GM21390 (cell line): ENCODE data around the gene SRGAP1.

ENCODE experiments used
- ATAC-seq: cut with Tn5 transposase; IDR thresholded peaks from one replicate; pipeline ENCODE4 v1.9.1; 2021; ENCODE audit not compliant: unreplicated experiment

Gene SRGAP1

DNA sequence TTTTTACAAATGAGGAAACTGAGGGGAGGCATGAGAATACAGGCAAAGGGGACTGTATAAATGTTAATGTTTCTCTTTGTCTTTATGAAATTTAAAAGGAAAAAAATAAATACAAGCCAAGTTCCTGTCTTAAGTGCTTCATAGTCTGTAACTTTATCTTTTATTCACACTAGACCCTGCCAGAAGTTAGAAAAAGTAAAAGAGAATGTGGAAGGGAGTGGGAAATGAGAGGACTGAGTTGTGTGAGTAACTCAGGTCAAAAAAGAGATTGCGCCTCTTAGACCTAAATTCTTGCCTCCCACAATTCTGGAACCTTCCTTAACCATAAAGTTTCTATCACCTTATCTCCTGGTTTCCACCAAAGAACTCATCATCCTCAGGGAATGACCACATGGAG, 236.5 kb downstream of the SRGAP1 start:
- no peak for ATAC-seq

DNA sequence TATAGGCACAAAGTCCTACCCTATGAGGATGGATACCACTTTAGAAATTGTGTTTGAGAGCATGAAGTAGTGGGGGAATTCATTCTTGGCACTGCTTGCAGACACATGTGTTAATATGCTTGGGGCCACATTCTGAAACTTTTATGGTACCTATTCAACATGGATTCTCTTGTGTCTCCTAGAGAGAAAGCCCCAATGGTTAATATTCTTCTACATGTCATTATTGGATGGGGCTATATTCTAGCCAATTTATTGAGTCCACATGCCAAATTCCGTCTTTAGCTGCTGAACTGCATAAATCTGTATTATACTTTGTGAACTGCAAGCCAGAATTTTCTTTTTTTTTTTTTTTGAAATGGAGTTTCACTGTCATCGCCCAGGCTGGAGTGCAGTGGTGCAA, 237.6 kb downstream of the SRGAP1 start:
- ATAC-seq: no peak

DNA sequence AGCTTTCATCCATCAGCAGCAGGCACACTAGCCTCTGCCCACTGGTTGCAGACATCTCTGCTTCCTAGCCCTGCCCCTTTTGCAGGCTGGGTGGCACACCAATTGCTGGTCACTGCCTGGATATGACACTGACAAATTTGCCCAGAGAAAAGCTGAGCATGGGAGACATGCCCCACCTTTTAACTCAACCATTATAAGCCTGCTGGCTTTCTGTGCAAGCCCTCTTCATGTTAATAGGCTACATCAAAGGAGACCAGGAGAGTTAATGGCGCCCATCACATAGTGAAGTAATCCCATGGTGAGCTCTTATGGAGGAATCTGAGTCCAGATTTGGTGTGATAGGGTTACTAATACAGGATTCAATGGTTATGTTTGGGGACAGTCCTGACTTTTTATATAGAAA, 238.4 kb downstream of the SRGAP1 start:
- ATAC-seq: no peak

DNA sequence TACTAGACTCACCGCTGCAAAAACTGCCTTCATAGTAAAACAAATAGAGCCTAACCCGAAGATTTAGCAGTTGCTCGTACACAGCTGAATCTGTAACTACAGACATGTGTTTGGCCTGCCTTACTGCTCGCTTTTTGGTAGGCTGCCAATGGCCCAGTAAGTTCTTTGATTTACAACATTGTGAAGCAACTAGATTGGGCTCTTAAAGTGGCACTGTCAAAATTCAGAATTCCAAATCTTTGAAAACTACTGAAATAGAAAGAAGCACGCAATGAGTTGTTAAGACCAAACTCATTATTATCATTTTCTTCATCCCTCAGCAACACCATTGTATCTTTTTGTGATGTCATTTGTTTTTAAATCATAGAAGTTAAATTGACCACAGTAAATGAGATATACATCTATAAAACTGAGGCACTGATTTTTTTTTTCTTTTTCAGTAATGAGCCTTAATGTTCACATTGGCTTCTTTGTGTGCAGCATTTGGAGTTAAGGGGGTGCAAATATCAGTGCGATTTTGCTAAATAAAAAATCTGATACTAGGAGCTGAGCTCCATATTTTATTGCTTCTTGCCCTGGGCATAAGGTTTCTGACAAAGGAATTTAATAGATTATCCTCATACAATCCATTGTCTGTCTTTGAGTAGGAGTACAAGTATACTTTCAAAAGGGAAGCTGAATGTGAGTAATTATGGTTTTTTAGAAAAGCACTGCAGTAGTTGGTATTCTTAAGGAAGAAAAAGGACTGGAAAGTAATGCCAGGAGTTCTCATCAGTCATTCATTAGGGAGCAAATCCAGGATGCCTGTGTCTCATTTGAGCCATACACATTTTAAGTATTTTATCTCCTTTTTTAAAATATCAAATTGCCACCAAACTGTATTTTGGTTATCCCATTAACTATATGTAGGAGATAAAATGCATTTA, 239.0 kb downstream of the SRGAP1 start:
- no peak for ATAC-seq

DNA sequence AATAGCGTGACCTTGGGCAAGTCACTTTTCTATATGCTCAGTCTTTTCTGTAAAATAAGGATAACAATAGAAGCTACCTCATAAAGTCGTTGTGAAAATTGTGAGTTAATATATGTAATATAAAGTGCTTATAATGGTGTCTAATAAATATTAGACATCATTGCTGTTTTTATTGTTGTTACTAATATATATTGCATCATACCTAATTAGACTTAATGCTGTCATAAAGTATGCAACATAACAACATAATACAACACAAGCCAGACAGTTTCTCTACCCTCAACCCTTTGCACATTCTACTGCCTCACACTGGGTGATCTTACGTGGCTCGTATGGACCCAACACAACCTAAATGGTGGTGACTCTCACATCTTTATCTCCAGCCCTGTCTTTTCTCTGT, 240.7 kb downstream of the SRGAP1 start:
- ATAC-seq: no peak

DNA sequence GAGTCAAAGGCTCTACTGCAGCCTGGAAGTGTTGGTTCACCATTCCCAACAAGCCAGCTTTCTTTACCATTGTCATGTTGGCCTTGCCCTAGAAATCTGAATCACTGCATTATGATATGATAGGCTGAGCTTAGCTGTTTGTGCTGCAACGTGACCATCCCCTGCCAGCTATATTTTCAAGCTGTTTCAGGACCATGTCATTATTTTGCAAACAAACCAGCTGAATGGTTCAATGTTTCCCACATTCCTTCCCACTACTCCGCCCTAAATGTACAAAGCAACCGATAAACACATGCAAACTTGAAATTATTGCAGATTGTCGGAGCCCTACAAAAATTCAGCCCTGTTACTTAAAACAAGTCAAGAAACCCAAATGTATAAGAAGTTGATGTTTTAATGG, 241.5 kb downstream of the SRGAP1 start:
- ATAC-seq: no peak

DNA sequence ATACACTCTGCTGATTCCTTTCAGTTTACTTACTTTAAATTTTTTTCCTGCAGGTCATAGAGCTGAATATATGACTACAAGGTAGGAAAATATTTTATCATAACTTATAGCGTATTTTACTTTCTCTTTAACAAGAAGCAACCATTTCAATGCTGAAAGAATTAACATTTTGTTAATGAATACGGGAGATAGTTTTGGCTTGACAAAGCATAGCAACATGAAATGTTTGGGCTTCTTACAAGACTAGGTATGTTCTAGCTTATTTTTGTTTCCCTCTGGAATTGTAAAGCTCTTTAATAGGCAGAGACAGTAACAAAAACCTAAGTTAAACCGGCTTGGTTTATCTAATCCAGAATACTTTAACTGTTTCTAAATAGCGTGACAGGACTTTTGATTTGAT, 242.4 kb downstream of the SRGAP1 start:
- no peak for ATAC-seq

DNA sequence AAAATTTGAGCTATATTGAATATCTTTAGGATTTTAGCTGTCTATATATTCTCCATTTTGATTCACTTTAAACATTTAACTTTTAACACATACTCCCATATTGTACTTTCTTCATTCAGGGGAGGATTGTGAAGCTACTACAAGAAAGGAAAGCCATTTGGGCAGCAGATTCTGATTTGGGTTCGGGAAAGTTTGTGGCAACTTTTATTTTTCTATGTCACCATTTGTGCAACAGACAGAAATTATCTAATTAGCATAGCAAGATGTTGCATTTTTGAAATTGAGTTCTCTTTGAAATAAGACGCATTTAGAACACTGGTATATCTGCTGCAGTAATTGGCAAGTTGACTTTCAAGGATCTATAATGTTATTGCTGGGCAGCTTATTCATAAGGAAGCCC, 243.3 kb downstream of the SRGAP1 start:
- ATAC-seq: no peak

DNA sequence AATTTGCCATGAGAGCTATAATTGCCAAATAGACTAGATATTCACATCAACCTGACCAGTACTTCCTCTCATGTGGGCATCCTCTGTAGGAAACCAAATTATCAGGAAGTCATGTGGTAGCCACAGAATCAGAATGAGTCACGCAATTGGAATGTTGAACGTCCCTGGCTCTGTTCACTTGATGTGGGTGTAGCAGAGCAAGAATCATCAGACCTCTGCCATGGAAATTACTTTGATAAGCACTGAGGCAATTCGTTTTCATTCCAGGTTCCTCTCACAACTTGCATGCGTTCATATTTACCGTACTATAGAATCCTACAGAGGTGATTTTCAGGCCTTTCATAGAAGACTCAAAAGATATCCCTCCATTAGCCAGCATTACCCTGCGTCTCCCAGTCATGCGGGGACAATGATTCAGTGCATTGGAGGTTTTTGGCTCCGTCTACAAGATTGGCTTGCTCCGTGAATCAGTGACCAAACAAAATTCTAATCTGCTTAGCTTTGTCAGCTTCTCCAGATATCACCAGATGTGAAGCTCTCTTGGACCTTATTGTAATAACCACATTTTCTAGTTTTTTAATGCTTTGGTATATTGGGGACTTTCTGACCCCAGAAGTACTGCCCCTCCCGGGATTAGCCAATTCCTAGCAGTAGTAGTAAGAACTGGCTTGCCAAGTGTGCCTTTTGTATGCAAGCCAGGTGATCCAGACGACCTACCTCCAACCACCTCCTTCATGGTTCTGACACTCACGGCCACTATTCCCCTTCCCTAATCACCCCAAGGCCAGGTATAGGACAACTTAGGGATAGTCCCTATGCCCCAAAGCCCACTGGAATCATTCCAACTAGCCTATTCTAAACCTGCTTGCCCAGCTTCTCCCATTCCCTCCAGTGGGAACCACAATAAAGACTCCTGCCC, 244.2 kb downstream of the SRGAP1 start:
- ATAC-seq: no peak

DNA sequence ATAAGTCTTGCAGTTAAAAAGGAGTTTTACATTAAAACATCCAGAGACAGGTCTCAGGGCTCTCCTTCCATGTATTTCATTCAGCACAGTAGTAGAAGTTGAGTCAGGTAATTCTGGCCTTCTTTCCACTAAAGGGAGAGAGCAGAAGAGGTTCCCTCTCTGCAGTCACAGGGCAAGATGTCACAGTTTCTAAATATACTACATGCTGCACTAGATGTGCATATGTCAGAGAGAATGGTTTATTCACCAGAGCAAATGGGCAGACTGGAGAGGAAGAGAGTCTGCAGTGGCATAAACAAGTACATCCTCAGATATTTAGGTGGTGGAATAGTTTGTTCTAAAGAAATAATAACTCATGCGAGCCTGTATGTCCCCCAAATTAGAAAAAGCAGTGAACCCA, 245.5 kb downstream of the SRGAP1 start:
- no peak for ATAC-seq

DNA sequence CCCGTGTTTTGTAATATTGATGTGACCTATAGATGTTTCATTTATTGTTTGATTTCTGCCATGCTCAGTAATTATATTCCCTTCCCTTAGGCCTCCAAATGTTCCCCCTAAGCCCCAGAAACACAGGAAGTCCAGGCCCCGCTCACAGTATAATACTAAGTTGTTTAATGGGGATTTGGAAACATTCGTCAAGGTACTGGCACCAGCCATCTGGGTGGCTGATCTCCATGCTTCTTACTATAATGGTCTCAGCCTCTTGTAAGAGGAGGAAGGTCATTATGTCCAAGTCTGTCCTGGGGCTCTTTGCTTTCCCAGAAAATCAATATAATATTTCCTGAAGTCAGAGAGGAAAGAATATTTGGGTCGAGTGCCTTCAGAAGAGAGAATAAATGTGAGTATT, 246.7 kb downstream of the SRGAP1 start:
- no peak for ATAC-seq

DNA sequence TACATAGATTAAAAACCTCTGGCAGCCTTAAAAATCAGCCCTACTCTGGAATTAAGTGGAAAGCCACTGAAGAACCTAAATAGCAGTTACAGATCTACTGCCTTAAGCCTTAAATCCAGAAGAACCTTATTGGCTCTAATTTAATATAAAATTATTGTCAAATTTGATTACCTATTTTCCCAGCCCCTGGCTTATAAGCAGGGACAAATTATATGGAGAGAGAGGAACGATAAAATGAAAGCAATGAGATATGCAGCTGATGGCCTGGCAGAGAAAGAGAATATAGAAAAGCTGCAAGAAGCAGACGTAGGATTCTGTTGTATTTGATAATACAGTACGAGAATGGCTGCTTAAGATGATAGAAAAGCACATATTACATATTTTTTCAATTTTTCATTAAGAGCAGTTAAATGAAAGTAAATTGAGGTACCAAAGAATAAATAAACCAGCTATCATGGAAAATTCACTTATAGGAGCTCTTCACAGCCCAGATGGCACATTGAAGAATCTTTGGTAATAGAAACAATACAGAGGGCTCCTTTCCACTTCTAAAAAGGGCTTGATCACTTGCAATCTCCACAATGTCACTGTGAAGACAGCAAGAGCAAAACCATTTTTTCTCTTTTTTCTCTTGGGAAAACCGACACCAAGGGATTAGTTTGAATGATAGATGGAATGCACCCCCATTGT, 248.2 kb downstream of the SRGAP1 start:
- no peak for ATAC-seq

DNA sequence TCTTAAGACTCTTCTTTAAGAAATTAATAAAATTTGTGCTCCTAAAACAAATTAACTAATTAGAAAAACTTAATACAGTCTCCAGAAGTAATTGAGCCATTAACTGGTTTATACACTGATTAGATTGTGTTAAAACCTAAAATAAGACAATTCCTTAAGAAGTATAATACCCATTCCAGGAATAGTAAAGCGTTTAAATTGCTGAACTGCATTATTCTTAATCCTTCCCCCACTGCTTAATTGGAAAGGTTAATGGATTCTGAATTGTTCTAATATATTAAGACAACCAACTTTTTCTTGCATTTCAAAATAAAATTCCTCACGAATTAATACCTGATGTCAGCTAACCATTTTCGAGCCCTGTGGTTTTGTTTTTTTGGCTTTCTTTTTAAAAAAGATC, 249.2 kb downstream of the SRGAP1 start:
- no peak for ATAC-seq

DNA sequence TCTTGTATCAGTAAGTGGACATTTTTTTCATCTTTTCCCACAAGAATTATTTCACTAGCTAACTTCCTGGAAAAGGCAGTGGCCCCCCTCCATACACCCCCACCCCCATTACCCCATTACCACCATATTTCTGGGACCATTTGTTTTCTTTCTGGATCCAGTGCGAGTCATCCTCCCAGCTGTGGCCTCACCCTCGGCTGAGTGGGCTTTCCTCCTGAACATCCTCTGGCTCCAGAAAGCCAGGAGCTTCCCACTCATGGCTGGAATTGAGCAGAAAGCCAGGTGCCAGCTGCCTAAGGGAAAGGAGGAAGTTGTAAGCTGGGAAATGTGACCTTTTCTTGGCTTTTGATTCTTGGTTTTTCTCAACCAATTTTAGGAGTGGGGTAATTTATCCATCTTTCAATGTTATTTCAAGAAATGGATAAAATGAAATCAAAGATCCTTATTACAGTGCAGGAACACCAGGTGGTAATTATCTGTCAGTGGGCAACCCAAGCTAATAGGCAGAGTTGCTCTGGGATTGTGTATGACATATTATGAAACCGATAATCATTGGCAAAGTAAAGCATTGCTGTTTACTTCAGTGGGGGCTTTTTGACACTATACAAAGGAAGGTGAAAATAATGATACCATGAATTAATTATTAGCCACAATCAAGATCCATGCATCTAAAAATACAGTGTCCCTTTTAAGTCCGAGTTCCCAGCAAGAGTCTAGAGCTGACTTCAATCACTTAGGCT, 253.0 kb downstream of the SRGAP1 start:
- ATAC-seq: no peak

DNA sequence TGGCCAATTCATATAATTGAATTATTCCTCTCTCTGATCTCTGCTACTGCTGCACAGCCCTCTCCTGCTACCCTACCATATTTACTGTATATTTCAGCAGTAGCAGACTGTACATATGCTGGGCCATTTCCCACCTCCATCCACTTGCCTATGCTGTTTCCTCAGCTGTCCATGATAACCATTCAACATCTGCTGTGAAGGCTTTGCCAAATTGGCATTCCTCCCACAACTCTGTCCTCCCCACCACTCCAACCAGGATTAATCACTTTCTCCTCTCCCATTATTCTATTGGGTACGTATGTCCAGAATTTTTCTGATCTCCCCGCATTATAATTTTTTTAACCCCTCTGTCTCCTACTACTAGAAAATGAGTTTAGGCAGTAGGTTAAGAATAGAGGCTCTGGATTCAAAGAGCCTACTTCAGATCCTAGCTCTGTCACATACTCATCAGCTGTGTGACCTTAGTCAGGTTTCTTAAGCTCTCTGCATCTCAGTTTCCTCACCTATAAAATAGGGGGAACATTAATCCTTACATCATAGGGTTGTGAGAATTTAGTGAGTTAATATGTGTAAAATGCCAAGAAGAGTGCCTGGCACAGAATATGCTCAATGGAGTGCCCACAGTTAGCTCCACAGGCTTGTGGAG, 254.3 kb downstream of the SRGAP1 start:
- no peak for ATAC-seq

DNA sequence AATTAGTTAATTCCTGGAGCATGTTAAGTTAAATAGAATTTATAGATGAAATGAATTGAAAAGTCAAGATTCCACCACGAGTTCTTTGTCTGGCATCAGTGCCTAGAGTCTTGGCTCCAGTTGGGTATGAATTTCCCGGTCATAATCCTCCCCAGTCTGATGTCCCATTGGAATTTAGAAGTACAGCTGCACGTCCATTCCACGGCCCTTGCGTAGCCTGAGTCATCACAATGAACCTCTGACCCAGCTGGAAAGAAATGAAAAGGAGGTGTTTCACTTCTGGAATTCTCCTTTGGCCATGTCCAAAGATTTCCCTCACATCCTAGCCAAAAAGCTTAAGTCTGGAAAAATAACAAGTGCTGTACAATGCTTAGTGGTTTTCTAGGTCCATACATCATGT, 254.9 kb downstream of the SRGAP1 start:
- no peak for ATAC-seq

DNA sequence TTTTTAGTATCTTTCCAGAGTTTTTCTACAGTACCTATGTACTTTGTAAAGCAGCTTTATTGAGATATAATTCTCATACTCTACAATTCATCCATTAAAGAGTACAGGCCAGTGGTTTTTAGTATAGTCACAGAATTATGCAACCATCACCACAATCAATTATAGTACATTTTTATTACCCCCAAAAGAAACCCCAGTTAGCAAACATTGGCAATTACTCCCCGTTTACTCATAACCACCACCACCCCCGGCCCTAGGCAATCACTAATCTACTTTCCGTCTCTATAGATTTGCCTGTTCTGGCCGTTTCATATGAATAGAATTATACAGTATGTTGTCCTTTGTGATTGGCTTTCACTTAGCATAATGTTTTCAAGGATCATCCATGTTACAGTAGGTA, 257.8 kb downstream of the SRGAP1 start:
- ATAC-seq: no peak

DNA sequence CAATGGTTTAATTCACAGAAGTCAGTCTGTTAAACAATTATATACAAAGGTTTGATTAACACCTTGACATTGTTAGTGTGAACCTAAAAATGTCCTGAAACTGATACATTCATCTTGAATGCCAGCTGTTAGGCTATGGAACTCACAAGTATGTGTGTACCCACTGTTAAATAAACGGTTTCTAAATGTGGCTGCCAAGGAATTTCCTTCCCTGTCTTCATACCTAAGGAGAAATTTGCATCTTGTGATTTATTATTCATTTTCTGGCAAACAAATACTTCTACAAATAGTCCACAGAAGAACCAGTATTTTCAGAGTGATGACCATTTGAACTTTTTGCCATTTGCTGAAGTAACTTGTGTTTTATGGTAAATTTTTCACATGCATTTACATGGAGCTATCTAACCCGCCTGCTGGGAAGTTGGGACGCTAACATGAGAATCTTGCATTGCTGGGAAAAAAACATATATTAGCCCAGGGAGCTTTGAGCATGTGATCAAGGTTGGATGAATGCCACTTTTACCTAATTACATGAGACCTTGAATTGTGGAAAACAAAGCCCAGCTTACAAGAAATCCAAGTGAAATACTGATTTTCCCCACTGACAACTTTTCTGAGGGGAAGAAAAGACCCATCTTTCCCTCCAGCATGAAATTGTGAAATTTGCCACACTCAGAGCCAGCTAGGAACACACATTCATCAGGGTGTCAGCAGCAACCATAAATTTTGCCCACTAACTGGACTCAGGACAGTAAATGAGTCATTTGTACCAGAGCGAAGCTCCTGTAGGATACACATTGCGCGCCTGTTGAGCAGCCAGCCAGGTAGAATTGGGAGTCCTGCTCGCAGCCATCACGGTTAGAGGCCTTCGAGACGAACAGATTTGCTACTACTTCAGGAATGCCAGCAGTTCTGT, 259.6 kb downstream of the SRGAP1 start:
- ATAC-seq: no peak

DNA sequence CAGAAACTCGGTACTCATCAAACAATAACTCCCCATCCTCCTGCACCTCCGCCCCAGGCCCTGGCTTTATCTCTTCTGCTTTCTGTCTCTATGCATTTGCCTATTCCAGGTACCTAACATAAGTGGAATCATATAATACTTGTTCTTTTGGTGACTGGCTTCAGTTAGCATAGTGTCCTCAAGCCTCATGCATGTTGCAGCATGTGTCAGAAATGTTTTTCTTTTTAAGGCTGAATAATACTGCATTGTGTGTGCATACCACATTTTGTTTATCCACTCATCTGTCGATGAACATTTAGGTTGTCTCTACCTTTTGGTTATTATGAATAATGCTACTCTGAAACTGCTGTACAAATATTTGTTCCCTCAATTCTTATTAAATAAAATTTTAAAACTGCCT, 260.5 kb downstream of the SRGAP1 start:
- no peak for ATAC-seq
